GM21529 (cell line): ENCODE measurements around the gene CDC42EP2.

Experiments
- ATAC-seq: cut with Tn5 transposase; IDR thresholded peaks from one replicate; pipeline ENCODE4 v1.9.1; 2021; ENCODE audit not compliant: unreplicated experiment

CDC42EP2 gene

DNA sequence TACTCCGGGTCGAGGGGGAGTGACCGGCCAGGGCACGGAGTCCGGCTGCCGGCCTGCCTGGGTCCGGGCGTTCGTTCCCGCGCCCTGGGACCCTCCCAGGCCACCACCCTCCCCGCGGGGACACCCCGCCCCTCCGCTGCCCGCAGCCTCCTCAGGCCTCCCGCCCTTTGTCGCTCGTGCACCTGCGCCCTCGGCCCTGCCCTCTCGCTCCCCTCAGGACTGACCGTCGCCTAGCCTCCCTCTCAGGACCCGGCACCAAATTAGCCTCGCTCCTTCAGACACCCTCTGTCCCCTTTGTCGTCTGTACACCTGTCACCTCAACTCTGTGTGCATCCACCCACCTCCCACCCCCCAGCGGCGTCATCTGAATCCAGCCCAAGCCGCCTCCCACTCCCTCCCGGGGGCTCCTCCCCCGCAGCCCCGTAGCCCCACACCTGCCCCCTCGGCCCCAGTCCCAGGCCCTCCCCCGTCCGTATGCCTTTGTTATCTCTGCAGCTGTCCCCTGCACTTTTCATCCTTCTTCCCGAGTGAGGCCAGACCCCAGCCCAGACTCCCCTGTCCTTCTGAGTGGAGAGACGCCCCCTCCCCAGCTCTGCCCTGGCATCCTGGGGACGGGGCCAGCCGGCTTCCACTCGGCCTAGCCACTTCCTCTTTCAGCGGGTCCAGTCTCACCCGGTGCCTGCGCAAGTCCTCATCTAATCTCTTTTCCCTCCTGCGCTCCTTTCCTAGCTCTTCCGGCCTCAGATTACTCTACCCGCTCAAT is 40.5 kb downstream of the CDC42EP2 start:
- ATAC-seq = peak; percentile 22

GRCh38 chr11:65355776-65356393 is 41.2 kb downstream of the CDC42EP2 start:
- ATAC-seq = no peak

GRCh38 chr11:65356394-65356972 is 41.8 kb downstream of the CDC42EP2 start:
- no peak for ATAC-seq

DNA sequence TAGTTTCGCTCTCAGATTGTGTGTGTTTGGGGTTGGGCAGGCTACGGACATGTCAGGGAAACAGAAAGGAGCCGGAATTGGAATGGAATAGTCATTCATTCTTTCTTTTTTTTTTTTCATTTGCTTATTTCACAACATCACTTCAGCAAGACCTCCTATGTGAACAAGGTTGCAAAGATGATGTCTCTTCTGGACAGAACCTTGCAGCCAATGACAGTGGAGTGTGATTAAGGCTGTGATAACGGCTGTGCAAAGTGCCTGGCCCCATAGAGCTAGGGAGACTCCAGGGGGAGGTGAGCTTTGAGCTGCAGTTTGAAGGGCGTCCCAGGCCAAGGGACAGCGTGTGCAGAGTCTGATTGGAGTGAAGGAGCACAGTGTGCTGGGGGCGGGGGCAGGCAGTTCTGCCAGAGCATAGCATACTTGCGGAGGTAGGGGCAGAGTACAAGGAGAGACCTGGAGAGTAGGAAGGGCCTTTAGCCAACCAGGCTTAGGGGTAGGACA is 43.2 kb downstream of the CDC42EP2 start:
- ATAC-seq = no peak

DNA sequence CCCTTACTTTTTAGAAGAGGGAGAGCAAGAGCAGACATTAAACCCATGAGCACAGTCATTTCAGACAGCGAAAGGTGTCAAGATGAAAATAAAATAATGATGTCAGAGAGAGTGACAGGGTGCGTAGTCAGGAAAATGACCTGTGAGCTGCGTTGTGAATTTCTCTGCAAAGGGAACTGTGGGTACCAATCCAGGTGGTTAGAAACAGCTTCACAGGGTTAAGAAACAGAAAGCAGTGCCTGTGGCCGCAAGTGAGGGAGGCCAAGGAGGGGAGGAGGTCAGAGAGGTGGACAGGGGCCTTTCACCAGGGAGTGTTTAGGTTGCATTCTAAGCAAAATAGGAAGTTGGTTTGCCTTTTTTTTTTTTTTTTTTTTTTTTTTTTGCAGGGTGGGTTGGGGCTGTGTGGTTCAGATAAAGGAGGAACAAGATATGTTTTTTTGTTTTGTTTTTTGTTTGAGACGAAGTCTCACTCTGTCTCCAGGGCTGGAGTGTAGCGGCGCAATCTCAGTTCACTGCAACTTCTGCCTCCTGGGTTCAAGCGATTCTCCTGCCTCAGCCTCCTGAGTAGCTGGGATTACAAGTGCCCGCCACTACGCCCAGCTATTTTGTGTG is 47.8 kb downstream of the CDC42EP2 start:
- peak; percentile 53 for ATAC-seq

- ATAC-seq = no peak
These were observed 48.3 kb downstream of the CDC42EP2 start for GRCh38 chr11:65362966-65363365.

- no peak for ATAC-seq
These were observed 49.1 kb downstream of the CDC42EP2 start for GRCh38 chr11:65363770-65364169.

GRCh38 chr11:65366340-65366773 is 51.7 kb downstream of the CDC42EP2 start:
- ATAC-seq = no peak

GRCh38 chr11:65370659-65371049 is 56.0 kb downstream of the CDC42EP2 start:
- ATAC-seq = no peak
